ENCODE results near the gene SLC19A1.

SLC19A1 gene

GRCh38 chr21:45497846-45498645 is 44.2 kb downstream of the SLC19A1 start:
- in situ Hi-C loops (cut with MboI; ENCODE audit: low sequenced_read_pairs) = no loop called here

- in situ Hi-C loops (cut with MboI; ENCODE audit: low sequenced_read_pairs) = no loop called here
Observed at GRCh38 chr21:45496968-45497845, 45.0 kb downstream of the SLC19A1 start.

- in situ Hi-C loops (cut with MboI; ENCODE audit: low sequenced_read_pairs) = no loop called here
Observed at GRCh38 chr21:45496151-45496967, 45.9 kb downstream of the SLC19A1 start.

- in situ Hi-C loops (cut with MboI; ENCODE audit: low sequenced_read_pairs) = no loop called here
Observed at GRCh38 chr21:45494851-45495680, 47.2 kb downstream of the SLC19A1 start.

GRCh38 chr21:45494135-45494850 is 47.9 kb downstream of the SLC19A1 start:
- in situ Hi-C loops (cut with MboI; ENCODE audit: low sequenced_read_pairs) = no loop called here

GRCh38 chr21:45493401-45494001 is 48.7 kb downstream of the SLC19A1 start:
- in situ Hi-C loops (cut with MboI; ENCODE audit: low sequenced_read_pairs) = no loop called here

- in situ Hi-C loops (cut with MboI; ENCODE audit: low sequenced_read_pairs) = no loop called here
Observed at GRCh38 chr21:45492765-45493164, 49.5 kb downstream of the SLC19A1 start.

- in situ Hi-C loops (cut with MboI; ENCODE audit: low sequenced_read_pairs) = no loop called here
Observed at GRCh38 chr21:45491623-45492022, 50.6 kb downstream of the SLC19A1 start.

GRCh38 chr21:45491056-45491455 is 51.2 kb downstream of the SLC19A1 start:
- in situ Hi-C loops (cut with MboI; ENCODE audit: low sequenced_read_pairs) = no loop called here

- in situ Hi-C loops (cut with MboI; ENCODE audit: low sequenced_read_pairs) = no loop called here
Observed at GRCh38 chr21:45490049-45490731, 52.0 kb downstream of the SLC19A1 start.

- in situ Hi-C loops (cut with MboI; ENCODE audit: low sequenced_read_pairs) = no loop called here
Observed at GRCh38 chr21:45489722-45489982, 52.6 kb downstream of the SLC19A1 start.

- in situ Hi-C loops (cut with MboI; ENCODE audit: low sequenced_read_pairs) = no loop called here
Observed at GRCh38 chr21:45488931-45489721, 53.1 kb downstream of the SLC19A1 start.

GRCh38 chr21:45487891-45488600 is 54.2 kb downstream of the SLC19A1 start:
- in situ Hi-C loops (cut with MboI; ENCODE audit: low sequenced_read_pairs) = no loop called here

- in situ Hi-C loops (cut with MboI; ENCODE audit: low sequenced_read_pairs) = no loop called here
Observed at GRCh38 chr21:45487161-45487806, 55.0 kb downstream of the SLC19A1 start.

- in situ Hi-C loops (cut with MboI; ENCODE audit: low sequenced_read_pairs) = no loop called here
Observed at GRCh38 chr21:45486443-45487160, 55.6 kb downstream of the SLC19A1 start.

GRCh38 chr21:45485686-45486442 is 56.4 kb downstream of the SLC19A1 start:
- in situ Hi-C loops (cut with MboI; ENCODE audit: low sequenced_read_pairs) = no loop called here
